GM19463 (cell line): ENCODE measurements around the gene ZMIZ1.

Experiments
- ATAC-seq: cut with Tn5 transposase; IDR thresholded peaks from one replicate; pipeline ENCODE4 v1.9.1; 2021; ENCODE audit warnings: mild to moderate bottlenecking, moderate library complexity; ENCODE audit not compliant: unreplicated experiment

ZMIZ1 gene

DNA sequence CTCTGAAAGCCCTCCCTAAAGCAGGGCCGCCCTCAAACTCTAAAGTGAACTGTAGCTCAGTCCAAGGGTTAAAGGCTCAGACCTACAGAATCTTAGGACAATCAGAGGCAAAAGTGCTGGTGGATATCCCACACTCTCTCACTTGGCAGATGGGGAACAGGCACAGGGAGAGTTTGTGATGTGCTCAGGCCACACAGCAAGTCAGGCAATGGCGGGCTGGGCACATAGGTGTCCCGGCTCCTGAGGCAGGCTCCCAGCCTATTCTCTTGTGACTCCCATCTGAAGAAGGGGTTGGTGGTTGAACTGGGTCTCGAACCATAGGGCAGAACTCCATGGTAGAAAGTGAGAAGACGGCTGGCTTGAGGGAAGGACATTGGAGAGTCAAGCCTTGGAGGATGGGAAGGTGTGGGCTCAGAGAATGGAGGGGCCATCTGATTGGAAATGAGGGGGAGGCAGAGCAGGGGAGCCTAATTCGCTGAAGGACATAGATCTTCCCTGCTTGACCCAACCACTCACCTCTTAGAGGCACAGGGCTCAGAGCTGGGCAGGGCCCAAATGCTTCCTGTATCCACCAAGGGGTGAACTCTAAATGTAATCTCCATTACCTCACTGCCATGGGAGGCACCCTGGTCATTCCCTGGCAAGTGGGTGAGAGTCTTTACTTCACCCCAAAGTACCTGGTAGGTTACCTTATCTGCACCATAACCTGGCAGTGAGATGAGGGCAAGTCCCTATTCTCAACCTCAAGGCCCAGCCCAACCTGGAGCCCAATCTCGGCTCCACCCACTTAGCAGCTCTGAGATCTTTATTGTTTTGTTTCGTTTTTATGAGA is 4.9 kb upstream of the ZMIZ1 start:
- no peak for ATAC-seq

DNA sequence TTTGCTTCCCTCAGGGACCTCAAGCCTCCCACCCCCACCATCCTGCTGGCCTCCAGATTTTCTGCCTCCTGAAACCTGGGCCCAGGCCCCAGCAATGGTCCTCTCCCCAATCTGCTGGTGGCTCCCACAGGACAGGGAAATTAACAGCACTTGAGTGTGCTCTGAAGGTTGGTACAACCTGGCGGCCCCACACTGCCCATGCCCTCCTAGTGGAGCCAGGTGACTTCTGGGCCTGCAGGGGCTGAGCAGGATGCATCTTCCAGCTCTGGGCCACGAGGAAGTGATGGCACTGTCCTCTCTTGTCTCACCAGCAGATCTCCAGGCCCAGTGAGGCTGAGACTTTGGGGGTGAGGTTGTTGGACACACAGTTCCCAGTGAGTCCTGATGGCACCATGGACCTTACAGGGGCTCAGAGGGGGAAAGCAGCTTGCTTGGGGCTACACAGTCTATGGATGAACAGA is 3.6 kb upstream of the ZMIZ1 start:
- ATAC-seq = no peak

DNA sequence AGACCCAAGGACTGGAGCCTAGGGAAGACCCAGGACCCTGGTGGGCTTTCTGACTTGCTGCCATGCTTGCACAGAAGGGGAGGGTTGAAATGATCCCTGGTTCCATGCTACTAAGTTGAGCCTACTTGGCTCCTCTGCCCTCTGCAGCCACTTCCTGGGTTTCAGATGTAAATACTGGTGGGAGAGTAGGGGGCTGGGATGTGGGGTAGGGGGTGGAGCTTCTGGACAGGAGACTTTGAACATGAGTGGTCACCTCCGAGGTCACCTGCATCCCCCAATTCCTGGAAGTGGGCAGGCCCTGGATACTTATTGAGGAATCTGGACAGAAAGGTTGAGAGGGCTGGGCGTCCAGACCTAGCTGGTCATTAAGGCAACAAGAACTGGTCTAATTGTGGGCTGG is 2.9 kb upstream of the ZMIZ1 start:
- ATAC-seq = no peak

DNA sequence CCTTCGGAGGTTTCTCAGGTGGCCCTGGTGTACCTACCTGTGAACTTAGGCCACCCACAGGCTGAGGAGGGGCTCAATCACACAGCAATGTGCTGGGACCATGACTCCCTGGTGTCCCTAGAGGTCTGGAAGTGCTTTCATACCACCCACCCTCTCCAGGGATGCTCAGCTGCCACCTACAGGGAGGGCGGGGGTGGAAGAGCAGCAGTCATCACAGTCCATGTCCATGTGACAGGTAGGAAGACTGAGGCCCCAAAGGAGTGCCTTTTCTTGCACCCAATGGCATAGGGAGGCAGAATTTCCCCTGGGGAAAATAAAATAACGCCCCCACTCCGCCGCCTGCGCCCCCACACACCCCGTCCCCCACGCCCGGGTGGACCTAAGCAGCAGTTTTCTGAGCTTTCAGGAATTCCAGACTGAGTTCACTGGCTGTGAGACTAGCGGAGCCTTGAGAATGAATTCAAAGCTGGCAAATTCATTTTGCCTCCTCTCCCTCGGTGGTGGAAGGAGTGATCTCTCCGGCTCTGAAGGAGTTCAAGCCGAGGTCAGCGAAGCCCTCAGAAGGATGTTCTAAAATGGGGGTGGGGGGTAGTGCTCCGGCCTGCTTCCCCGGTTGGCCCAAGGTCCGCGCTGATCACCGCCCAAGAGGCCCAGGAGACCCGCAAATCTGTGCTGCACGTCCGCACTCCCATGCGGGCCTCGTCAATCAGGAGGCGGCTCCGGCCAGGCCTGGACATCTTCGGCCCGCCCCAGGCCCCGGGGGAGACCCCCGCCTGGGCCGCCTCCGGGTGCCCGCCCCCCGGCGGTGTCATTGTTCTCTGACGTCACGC is 2.1 kb upstream of the ZMIZ1 start:
- ATAC-seq = no peak

DNA sequence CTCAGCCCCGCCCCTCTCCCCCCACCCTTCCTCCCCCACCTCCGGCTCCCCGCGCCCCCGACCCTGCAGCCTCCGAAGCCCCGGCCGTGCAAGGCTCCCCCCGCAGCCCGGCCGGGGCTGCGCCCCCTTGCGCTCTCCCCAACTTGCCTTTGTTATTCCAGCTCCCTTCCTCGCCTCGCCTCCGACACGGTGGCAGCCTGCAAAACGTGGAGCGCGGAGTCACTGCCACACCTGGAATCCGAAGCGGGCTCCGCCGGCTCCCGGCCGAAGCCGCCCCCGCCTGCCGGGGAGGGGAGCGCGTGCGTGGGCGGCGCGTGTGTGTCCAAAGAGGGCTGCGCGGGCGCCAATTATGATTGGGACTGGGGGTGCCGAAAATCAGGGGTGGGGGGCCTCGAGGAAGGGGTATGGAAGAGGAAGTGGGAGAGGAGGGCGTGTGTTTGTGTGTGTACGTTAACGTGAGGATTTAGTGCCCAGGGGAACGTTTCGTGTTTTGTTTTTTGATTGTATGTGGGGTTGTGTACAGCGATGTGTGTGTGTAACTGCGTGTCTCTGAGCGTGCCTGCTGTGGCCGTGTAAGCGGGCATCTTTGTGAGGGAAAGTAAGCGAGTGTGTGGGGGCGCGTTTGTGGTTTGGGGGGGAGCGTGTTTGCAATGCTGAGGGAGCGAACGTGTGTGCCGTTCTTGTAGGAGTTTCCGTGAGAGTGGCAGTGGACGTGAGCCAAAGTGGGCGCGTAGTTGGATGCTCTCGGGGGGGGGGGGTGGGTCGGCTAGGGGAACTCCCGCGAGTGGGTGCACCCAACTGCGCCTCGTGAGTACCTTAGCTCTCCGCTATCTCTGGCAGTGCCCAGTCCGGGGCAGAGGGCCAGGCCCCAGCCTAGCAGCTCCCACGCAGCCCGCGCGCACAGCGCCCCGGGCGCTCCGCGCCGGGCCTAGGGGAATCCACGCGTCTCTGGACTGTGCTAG is 1.2 kb upstream of the ZMIZ1 start:
- no peak for ATAC-seq

DNA sequence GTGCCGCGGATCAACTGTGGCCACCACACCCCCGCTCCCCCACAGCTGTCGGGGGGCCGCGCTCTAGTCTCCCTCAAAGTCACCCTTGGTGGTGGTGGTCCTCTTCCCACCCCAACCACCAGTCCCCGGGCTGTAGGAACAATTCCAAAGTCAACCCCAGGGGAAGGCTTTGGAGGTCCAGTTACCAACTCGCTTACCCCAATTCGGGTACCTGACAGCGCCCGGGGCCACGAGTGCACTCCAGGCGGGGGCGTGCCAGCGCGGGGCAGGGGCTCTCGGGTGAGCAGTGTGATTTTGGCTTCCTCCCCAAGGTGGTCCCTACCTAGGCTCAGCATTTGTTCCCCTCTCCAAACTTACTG is 584 bp upstream of the ZMIZ1 start:
- ATAC-seq = no peak

DNA sequence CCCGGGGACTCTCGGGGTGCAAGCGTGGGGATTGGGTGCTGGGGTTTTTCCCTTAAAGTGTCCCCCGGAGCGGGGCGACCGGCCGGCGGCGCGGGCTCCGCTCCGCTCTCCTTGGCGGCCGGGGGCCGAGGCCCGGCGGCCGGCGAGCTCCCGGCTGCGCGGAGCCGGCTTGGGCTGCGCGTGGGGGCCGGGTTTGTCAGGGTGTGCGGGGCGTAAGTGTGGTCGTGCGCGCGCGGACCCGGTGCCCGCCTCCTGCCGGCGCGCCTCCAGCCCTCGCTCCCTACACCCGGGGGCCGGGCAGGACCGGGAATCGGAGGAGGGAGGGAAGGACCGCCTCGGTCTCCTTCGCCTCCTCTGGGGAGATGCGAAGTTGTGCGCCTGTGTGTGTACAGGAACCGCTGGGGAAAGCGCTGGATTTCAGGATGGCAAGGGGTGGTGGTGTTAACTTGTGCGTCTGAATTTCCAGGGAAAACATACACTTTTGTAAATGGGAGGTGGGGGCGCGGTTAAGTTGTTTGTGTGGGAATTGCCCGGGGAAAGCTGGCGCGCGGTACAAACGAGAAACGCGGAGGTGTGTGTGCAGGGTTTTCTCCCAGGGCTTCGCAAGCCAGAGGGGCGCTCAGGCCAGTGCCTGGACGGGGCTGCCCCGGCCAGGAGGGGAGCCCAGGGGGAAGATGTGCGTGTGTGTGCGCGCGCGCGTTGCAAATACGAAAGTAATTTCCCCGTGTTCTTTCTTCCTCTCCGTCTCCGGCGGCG is 737 bp downstream of the ZMIZ1 start:
- peak; percentile 11 for ATAC-seq

DNA sequence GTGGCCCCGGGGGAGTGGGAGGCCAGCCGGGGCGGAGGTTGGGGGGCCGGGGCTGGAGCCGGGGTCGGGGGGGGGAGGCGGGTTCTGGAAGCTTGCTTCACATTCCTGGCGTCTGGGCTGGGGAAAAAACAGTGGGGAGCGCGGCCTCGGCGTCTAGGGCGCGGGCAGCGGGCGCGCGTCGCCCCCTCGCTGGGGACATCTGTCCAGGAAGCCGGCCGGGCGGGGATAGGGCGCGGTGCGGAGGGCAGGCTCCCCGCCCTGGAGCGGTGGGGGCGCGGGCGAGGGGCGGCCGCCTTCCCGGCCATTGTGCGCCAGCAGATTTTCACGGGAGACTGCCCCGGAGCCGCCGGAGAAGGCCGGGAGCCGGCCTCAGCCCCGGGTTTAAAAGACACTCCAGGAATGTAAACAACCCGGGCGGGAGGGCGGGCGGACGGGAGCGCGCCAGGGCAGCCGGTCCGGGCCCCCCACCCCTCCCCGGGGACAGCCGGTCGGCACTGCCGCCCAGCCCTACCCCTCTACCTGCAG is 1.4 kb downstream of the ZMIZ1 start:
- ATAC-seq = no peak

DNA sequence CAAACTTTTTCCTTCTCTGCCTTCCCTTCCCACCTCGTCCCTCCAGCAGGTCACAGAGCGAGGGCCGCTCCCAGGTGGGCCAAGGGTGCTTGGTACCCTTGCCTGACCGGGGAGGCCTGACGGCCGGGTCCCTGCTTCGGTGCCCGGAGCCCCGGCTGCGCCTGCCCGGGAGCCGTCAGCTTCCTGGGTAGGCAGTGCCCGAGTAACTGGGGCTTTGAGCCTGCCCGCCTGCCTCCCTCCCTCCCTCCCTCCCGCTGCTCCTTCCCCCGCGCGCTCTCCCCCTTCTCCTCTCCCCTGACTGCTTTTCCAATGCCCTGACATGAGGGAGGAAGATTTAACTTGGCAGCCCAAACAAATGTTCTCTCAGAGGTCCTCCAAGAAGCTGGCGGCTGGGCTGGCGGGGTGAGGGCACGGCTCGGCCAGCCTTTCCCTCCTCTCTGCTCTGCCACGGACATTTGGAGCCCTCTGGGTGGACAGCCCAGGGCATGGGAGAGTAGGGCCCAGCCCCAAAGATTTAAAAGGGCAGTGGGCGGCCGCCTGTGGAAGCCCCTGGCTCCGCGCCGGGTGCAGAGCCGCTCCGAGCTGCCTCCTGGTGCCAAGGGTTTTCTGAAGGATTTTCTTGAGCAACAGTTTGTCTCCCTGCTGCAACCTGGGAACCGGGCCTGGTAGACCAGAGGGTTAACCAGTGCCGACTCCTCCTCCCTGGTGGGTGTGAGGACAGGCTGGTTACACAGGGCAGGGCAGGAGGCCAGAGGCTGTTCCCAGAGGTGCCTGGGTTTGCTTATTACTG is 2.0 kb downstream of the ZMIZ1 start:
- no peak for ATAC-seq

DNA sequence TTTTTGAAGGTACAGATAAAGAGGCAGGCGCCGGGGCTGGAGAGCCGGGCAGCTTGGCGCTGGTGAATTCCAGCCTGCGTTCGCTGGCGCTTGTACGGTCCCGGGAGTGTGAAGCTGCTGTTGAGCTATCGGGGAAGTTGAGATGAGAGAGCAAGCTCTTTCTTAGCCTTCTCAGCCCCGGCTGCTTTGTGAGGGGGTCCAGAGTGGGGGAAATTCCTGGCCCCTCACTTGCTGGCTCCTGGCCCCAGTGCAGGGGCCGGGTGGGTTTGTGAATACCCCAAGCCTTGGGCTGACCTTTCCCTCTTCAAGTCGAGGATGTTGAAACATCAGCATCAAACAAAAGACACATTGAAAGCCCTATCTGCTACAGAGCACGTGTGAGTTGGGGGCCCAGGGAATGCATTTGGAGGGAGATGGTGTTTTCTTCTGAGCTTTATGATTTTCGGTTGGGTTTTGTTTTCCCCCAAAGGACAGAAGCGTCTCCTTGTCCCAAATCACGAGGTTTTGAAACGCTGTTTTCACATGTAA is 2.7 kb downstream of the ZMIZ1 start:
- ATAC-seq = no peak

DNA sequence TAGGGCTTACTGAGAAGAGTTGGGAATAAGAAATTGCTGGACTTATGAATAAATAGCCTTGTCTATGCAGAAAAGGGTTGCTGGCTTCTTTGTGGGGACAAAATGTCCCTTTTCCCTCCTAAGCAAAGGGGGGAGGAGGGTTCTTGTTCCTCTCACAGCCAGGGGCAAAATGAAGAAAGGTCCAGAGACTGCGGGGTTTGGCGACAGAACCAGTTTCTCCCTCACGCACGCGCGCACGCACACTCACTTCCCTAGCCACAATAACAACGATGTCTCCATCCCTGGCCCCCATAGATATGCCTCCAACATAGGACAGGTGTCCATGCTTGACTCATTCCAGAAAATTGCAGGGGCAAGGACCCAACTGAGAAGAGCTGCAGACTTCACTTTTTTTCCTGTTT is 3.3 kb downstream of the ZMIZ1 start:
- ATAC-seq = no peak

DNA sequence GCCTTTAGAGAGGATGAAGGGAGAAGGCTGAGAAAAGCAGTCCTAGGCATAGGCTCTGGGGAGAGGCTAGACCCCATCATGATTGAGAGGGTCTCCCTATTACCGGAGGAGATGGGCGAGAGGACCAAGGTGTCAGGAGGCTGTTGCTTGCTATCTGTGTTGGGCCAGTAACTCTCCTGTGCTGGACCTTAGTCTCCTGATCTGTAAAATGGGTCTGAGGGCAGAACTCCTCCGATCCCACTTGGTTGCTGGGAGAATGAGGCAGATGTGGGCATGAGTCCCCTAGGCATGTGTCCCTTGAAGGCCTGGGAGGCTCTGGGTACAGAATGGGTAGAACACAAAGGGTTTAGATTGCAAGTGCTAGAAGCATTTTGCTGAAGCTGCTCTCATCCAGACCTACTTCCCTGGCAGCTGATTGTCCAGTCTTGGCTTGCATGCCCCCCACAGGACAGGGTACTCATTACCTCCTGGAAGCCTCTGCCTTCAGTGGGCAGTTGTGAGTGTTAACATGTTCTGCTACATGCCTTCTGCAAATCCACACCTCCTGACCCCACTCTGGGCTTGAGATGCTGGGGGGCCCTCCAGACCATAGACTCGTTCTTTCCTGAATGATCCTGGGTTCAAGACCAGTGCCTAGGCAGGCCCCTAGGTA is 4.4 kb downstream of the ZMIZ1 start:
- no peak for ATAC-seq

DNA sequence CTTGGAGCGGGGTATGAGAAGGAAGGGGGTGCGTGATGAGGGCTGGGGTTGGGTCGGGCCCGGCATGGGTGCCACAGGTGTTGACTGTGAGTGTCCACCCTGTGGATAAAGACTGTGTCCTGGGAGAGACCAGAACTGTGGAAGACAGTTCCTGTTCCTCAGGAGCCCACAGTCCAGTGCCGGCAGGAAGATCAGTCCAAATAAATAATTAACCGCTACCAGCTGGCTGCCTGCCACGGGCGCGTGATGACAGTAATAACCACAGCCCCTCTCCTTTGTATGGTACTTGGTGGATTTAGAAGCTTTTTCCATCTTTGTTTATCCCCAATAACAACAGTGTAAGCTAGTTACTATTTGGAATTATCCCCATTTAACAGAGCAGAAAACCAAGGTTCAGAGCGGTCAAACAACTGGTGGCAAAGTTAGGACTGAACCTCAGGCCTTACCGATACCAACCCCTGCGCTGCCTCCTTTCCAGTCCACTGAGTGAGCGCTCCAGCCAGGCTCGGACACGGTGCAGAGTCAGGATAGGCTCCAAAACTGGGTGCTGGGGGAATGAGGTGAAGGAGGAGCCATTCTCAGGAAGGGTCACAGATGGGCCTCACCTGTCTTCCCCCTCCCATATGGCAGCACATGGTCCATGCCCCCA is 5.1 kb downstream of the ZMIZ1 start:
- no peak for ATAC-seq

DNA sequence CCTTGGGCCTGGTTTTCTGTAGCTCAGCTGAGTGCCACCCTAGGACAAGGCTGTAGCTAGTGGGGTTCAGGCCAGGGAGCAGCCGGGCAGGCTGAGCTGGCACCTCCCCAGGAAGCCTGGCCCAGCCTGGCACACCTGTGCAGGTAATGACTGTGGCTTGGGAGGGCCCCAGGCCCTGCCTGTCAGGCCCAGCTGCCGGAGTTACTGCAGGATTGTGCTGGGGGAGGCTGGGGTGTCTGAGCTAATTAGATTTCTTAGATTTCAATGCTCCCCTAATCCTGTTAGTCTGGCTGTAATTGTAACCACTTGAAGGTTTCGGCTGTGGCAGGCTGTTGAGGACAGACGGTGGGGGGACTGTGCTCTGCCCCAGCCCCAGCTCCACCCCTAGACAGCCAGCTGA is 6.0 kb downstream of the ZMIZ1 start:
- ATAC-seq = no peak

DNA sequence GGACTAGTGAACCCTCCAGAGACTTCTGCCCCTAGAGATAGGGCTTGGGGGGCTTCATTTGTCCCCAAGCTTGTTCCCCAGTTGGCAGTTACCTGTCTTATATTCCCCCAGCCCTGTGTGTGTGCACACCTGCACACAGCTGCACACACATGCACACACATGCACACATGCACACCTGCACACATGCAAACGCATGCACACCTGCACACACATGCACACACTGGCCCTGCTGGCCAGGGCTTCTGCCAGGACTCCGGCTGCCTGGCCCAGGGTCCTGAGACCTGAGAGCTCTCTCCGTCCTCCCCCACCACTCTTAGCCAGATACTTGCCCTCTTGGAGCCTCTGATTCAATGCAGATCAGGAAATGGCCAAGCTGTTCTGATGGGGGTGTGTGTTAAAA is 6.7 kb downstream of the ZMIZ1 start:
- no peak for ATAC-seq

DNA sequence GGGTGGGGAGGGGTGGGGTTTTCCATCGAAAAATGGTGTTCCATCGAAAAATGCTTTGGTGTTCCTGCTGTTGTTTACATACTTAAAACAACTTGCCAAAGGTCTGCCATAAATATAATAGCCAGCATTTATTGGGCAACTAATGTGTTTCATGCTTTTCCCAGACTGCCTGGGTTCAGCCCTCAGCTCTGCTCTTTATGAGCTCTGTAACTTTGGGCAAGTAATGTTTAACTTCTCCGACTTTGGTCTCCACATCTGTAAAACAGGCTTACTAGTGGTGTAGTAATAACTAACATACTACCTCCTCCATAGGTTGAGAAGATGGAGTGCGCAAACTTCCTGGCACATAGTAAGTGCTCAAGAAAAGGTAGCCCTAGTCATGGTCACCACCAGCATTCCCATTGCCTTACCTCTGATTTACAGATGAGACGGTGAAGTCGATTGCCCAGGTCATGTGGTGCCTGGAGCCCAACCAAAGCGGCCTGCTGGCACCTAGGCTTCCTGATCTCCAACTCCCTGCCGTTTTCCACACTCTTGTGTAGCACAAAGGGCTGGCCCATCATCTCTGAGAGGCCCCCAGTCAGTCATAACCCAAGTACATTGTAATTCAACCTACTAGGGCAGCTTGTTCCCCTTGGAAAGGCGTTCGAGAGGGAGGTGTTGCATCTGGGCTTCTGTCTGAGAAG is 8.9 kb downstream of the ZMIZ1 start:
- no peak for ATAC-seq

DNA sequence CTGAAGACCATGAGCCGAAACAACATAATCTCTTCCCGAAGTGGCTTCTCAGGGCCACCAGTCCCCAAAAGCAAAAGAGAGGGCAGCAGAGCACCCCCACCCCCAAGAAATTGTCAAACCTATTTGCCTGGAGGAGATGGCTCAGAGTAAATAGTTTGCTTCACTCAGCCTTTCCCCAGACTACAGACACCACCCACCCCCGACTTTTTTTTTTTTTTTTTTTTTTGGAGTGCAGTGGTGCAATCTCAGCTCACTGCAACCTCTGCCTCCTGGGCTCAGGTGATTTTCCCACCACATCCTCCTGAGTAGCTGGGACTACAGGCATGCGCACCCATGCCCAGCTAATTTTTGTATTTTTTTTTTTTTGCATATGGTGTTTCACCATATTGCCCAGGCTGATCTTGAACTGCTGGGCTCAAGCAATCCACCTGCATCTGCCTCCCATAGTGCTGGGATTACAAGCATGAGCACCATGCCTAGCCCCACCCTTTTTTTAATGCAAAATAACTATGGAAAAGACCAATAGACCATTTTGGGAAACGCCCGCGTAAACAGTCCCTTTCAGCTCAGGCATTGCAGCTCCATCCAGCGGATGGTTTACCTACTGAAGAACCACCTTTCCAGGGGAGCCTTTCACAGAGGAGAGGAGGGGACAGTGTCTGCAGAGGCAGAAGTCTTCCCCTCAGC is 9.7 kb downstream of the ZMIZ1 start:
- no peak for ATAC-seq
